ENCODE measurements around the gene RPA3.
A peak's percentile ranks its signal among the peaks of the same experiment; 100 is the strongest.

RPA3 gene

GRCh38 chr7:7731732-7732131, 13.3 kb upstream of the RPA3 start:
- DNase-seq = no peak

GRCh38 chr7:7720750-7721621, 2.6 kb upstream of the RPA3 start:
- DNase-seq = no peak

GRCh38 chr7:7720193-7720592, 1.8 kb upstream of the RPA3 start:
- DNase-seq = no peak

- DNase-seq = peak; percentile 23 to 29
Observed at GRCh38 chr7:7719236-7719635, 829 bp upstream of the RPA3 start.

DNA sequence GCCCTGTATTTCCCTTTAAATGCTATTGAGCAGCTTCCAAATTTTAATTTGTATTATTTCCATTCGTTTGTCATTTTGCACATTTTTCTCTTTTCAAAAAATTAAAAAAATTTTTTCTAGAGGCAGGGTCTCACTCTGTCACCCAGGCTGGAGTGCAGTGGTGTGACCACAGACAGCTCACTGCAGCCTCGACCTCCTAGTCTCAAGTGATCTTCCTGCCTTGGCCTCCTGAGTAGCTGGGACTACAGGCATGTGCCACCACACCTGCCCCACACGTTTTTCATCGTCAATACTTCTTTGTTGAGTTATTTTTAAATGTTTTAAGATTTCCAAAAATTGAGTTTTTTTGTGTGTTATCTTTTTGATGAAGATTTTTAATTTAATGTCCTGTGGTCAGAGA, 4.7 kb downstream of the RPA3 start:
- no peak for DNase-seq

DNA sequence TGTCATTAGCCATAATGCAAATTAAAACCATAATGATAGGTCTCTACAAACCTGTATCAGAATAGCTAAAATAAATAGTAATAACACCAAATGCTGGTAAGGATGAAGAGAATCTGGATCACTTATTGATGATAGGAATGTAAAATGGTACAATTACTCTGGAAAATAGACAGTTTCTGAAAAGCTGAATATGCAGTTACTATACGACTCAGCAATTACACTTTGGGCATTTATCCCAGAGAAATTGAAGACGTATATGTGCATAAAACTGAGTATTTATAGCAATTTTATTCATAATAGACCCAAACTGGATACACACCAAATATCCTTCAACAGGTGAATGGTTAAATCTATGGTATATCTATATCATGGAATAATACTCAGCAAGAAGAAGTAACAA, 7.9 kb downstream of the RPA3 start:
- no peak for DNase-seq

GRCh38 chr7:7709291-7709690, 9.1 kb downstream of the RPA3 start:
- no peak for DNase-seq

DNA sequence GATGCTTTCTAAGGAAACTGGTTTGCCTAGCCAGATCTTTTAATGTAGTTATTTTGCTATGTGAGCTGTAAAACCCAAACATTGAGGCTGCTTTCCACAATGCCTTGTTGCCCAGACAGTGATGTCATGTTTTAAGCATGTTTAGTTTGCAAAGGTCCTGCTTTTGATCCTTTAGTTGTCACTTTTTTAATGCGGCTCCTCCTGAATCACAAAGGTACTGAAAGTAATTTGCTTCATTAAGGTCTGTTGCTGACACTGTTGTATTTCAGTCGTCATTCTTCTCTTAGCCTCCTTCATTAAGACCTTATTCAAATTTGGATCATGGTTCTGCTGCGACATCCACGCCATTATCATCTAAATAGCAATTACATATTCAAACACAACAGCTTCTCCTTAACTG, 10.6 kb downstream of the RPA3 start:
- no peak for DNase-seq

DNA sequence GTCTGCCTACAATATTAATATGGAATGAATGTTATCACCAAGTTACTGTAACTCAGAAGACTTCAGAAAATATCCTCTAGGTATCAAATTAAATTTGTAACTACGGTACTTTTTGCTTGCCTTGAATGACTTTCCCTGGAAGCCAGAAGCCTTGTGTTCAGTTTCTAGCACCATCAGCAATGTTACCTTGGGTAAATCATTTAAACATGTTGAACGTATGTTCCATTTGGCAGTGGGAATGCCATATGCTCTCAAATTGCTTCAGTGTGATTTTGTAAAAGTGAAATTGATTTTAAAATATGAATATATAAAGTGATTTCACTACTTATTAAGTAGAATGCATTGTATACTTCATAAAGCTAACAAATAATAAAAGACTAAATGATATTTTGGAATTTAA, 11.2 kb downstream of the RPA3 start:
- no peak for DNase-seq

DNA sequence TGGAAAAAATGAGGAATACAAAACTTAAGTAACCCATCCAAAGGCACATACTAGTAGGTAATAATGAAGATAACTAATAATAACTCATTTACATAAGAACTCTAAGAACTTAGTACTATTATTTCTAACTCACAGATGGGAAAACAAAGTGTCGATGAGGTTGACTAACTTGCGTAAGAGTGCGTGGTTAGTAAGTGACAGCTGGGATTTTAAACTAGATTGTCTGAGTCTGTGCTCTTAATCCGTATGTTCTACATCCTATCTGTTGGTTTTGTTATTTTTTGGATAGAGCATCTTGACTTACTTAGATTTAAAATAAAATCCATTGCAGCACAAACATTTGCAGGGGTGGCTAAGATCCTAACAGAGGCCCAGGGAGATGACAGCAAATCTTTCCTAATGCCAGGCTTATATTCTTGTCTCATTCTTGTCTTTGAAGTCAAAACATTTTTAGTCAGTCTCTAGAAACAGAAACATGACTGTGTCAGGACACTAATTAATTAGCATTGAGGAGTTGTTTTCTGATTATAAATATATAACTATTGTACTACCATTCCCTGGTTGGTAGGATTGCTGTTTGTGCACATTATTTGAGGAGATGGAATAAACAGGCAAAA, 11.7 kb downstream of the RPA3 start:
- no peak for DNase-seq

DNA sequence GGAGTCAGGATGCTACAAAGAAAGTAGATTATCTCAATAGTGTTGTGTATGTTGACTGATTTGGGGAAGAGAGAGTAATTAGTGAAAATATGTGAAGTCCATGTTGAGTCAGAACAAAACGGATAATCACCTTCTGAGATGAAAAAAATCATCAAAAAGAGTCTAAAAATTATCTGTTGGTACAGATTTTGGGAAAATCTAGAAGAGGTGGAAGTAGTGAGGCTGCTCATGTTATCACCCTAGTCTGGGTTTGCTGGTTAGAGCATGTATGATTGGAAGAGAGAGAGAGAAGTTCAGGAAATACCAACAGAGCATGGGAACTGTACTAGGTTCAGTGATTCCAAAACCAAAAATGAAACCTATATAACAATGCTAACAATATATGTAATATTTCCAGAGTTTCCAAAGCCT, 12.3 kb downstream of the RPA3 start:
- no peak for DNase-seq

- no peak for DNase-seq
Observed at GRCh38 chr7:7705318-7705717, 13.1 kb downstream of the RPA3 start.

DNA sequence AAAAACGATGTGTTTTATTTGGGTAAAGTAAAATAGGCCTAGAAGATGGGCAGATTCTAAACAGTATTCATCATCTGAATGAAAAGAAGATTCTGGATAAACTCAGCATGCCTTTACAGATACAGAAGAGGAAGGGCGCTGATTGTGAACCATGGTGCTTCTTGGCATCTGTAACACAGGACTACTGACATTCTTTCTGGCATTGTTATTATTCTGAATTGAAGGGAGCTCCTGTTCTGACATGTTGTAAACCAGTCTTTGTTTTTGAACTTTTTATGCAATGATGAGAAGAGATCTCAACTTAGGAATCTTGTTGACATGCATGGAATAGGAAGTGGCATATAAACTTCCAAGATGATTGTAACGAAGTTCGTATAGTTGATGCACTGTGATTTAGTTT, 13.5 kb downstream of the RPA3 start:
- no peak for DNase-seq

GRCh38 chr7:7703427-7703826, 15.0 kb downstream of the RPA3 start:
- no peak for DNase-seq

- no peak for DNase-seq
Observed at GRCh38 chr7:7702826-7703225, 15.6 kb downstream of the RPA3 start.

DNA sequence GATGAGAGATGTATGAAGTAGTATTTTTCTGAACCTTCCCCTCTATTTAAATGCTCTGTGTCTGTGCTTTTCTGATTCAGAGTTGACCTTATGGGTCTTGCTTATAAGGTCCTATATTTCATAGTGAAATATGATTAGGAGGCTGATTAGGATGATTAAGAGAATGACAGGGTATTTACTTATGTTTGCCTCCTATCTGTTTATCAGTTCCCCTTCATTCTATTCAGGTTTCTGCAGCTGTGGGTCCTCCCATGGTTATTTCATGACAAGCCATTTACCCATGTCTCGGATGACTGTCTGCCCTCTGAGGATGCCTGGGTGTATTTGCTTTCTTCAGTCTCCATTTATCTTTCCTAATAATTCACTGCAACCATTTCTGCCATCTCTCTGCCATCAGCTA, 16.9 kb downstream of the RPA3 start:
- no peak for DNase-seq

DNA sequence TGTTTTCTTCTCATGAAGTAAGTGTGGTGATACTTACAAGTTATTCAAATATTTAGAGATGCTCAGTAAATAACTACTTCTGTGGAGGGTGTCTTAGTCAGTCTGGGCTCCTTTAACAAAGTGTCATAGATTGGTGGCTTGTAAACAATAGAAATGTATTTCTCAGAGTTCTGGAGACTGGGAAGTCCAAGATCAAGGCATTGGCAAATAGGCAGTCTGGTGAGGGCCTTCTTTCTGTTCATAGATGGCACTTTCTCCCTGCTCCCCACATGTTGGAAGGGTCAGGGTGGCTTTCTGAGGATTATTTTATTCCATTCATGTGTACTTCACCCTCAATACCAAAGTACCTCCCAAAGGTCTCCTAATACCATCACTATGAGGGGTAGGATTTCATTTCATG, 18.4 kb downstream of the RPA3 start:
- no peak for DNase-seq

GRCh38 chr7:7699380-7699779, 19.0 kb downstream of the RPA3 start:
- DNase-seq = no peak

DNA sequence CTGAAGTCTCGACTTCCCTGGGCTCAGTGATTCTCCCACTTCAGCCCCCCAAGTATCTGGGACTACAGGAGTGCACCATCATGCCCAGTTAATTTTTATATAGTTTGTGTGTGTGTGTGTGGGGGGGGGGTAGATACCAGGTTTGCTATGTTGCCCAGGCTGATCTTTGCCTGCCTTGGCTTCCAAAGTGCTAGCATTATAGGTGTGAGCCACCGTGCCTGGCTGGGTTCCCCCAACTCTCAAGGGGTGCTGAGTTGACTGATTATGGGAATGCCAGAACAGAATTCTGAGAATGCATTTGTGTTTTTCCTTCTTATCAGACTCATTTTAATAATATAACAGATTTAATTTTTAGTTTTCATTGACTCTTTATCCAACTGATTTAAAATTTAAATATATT, 19.5 kb downstream of the RPA3 start:
- no peak for DNase-seq

DNA sequence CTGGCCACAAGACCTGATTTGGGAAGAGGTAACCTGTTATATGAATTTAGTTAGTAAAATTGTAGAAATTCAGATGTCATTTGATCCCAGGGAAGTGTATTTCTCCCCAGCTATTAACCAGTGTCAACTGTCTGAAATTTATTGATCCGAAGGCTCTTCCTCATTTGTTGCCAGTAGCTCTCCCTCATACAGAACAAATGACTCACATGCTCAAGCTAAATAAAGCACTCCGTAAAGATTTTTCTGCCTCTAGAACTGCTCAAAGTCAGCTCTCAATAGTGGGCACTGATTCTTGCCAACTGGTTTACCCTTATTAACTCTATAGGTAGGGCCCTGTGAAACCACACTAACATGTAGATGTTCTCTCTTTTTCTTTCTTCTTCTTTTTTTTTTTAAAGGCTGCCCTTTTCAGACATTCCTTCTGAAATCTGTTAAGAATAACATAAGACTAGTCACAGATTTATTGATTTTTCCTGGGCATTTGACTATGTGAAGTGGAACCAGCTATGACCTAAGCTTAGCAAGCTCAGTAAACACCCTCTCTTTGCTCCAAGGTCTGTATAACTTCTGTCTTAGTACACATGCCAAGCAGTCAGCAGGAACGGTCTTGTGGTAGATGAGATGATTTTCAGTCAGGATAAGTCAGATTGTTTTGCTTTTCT, 21.8 kb downstream of the RPA3 start:
- no peak for DNase-seq

DNA sequence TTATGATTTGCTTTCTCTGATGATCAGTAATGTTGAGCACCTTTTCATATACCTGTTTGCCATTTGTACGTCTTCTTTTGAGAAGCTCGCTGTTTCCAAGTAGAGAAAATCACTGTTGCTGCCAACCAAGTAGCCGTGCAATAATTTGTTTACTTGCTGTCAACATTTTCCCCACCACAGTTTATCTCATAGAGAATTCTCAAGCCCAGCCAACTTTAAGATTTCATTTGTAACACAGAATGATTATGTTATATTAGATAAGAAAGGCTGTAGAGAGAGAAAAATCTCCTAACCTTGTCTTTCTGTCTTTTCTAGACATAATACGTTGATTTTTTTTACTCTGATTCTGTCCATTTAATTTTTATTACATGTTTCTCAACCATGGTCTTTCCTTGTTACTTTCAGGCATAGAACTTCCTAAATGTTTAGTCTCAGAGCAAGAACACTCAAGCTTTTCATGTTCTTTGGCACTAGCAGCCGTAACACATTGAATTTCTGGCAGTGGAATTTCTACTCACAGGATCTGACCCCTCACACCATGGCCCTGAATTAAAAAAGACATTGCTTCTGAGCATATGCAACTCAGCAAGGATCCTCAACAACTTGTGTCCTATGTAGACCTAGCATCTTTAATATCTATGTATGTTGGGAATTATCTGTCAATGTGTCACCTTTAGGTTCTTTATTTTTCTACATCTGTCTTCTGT, 23.1 kb downstream of the RPA3 start:
- DNase-seq = no peak

GRCh38 chr7:7694542-7694941, 23.9 kb downstream of the RPA3 start:
- no peak for DNase-seq

DNA sequence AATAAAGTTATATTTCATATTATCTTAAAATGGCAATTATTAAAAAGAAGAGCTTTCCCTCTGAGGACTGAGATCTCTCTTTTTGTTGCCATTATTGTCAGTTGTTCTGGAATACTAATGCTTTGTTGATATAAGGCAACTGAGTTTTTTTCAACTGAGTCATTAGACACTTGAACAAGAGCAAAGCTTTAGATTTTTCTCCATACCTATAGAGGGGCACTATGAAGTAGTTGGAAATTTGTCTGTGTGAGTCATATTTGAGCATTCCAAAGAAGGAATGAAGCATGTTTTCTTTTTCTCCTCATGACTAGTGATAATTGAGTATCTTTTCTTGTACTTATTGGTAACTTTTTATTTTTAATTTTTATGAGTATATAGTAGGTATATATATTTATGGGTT, 24.5 kb downstream of the RPA3 start:
- DNase-seq = no peak

GRCh38 chr7:7688956-7689355, 29.5 kb downstream of the RPA3 start:
- no peak for DNase-seq

All from stimulated activated CD4-positive, alpha-beta T cell treated with anti-CD3 and anti-CD28 coated beads, Interleukin-2, amount 100 ng/mL, for 48 hours (primary cell).